Measurements from ENCODE around the gene SEMA4D. TPM values are rescaled to one million over a fixed set of nuclear protein-coding genes. Genes with fewer than 3 reads are reported as not detected.

Gene SEMA4D
- total and polyA plus RNA-seq, 9 of the 15 experiments (the other 6 are each of a cell fraction or from before 2014, with no cell fraction given), result 0.38 to 5.1 (median 1.8) TPM

DNA sequence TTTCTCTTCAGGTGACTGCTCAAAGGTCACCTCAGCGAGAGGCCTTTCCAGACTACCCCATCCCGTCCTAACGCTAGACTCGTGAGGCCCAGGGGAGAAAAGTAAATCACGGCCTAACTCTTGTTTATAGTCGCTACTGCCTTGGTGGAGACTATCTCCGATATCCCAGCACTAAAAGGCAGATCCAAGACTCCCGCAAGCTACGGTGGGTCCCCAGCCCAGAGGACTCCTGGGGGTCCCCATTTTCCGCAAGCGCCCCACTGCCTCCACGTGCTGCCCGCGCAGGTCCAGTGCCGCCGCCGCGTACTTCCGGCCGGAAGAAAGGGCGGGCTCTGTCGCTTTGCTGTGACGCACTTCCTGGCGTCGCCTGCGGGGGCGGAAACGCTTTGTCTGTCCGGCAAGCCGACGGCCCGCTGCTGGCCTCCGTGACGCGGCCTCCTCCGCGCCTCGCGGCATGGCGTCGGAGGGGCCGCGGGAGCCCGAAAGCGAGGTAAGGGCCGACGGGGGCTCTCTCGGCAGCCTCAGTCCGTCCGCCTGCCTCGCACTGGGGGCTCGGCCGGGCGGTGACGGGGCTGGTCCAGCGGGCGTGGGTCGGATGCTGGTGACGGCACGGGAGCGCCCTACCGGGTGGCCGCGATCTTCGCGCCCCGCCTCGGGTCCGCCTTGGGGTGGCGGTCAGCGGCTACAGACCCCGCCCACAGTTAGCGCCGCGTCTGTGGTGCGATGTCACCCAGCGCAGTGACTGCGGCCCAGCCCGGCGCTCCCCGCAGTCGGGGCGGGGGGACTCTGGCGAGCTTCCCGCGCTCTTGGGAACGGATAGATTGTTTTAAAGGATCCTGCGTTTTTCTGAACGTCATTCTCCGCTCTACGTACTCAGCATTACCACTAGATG, 179.5 kb downstream of the SEMA4D start, which contains the start of gene SECISBP2 (continued):
- 0 out of 4 replicates have a peak, but pooled peaks of 1 of the 2 experiments have one; percentile 35 for TF ChIP-seq SRF (CRISPR knock-in tag; IDR thresholded peaks at IDR 0.05)
- TF ChIP-seq NONO (IDR thresholded peaks at IDR 0.05; ENCODE audit: low read depth in 2 of 2, low read length in 1 of 2), result peak; percentile 26 to 90; a peak in 3 of 4 replicates
- TF ChIP-seq RBM25 (IDR thresholded peaks at IDR 0.05; ENCODE audit: low read depth, low read length, severe bottlenecking), result peak; percentile 15
- 0 out of 4 replicates have a peak, but pooled peaks of 1 of the 2 experiments have one; percentile 44 for TF ChIP-seq FOXA3 (CRISPR knock-in tag; conservative IDR thresholded peaks at IDR 0.05 in 1 of 2, IDR thresholded peaks at IDR 0.05 in 1 of 2)
- 0 out of 2 replicates have a peak, but pooled peaks have one; percentile 15 for TF ChIP-seq ERF (CRISPR knock-in tag; IDR thresholded peaks at IDR 0.05)
- TF ChIP-seq GTF2E2 (tag; IDR thresholded peaks at IDR 0.05), result peak; percentile 29; the same call in 1 of the 2 replicates
- TF ChIP-seq ADNP (tag; IDR thresholded peaks at IDR 0.05), result no peak
- no peak for TF ChIP-seq ZNF12 (CRISPR knock-in tag; IDR thresholded peaks at IDR 0.05)
- TF ChIP-seq TCF7 (IDR thresholded peaks at IDR 0.05; ENCODE audit: borderline replicate concordance), result no peak; the same call in 1 of the 2 replicates
- no peak for TF ChIP-seq HDGF (IDR thresholded peaks at IDR 0.05)
- TF ChIP-seq CTBP1 (IDR thresholded peaks at IDR 0.05; ENCODE audit: borderline replicate concordance), result peak; percentile 84
- peak; percentile 89 to 91 for TF ChIP-seq NRF1 (conservative IDR thresholded peaks at IDR 0.05 in 1 of 2, IDR thresholded peaks at IDR 0.05 in 1 of 2)
- TF ChIP-seq LEF1 (IDR thresholded peaks at IDR 0.05), result no peak
- no peak; the same call in 1 of the 2 replicates for TF ChIP-seq JUN (IDR thresholded peaks at IDR 0.05; ENCODE audit: borderline replicate concordance, low read depth, low read length)
- TF ChIP-seq JUN (CRISPR knock-in tag; IDR thresholded peaks at IDR 0.05; ENCODE audit: borderline replicate concordance), result peak; percentile 81; the same call in 1 of the 2 replicates
- 0 out of 2 replicates have a peak, but pooled peaks have one; percentile 23 for TF ChIP-seq SMARCA4 (IDR thresholded peaks at IDR 0.05)
- TF ChIP-seq RBM22 (IDR thresholded peaks at IDR 0.05; ENCODE audit: low read depth, low read length, poor library complexity, severe bottlenecking), result peak; percentile 97
- no peak for TF ChIP-seq ZNF407 (IDR thresholded peaks at IDR 0.05; ENCODE audit: low read depth)
- no peak for TF ChIP-seq ZKSCAN1 (IDR thresholded peaks at IDR 0.05; ENCODE audit: low read depth, low read length)
- TF ChIP-seq ESRRA (IDR thresholded peaks at IDR 0.05; ENCODE audit: borderline replicate concordance, low read depth), result peak; percentile 66; the same call in 1 of the 2 replicates

Measured in K562 (cell line).